Peyer's patch (tissue), 4 donors: ENCODE results near the gene CALD1.

Source experiments
- POLR2A ChIP-seq, 2 donors: fragments of 450-650 bp; IDR thresholded peaks; one replicate each; pipeline ENCODE4 v1.5.1; 2017; ENCODE audit warnings: antibody characterized with exemption in 2 of 2, mild to moderate bottlenecking in 2 of 2, moderate library complexity in 2 of 2
- TF ChIP-seq, protein P1 (sequence below), 6 experiments: fragments of 450-650 bp in 4 of 6; fragments of 200-600 bp in 2 of 6; sonication (generic) in 1 of 6; IDR thresholded peaks; one replicate each; pipeline ENCODE4 v1.5.1; 2017 to 2019; ENCODE audit warnings: antibody characterized with exemption in 6 of 6, mild to moderate bottlenecking in 3 of 6, moderate library complexity in 1 of 6

DNA sequence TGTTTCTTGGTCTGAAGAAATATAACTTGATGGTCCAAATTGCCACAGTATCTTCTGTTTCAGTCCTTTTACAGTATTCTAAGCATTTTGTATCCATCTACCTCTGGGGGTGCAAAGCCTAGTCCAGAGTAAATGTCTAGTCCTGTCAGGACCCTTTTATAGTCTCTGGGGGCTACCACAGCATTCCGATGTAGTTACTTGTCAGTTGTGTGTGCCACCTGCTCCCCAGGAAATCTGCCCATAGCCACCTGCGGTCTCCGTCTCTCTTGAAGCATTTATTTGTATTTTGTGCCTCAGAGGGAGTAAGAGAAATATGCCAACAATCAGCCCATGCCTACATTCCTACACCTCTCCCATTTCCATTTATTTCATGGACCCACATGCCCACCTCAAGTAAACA, 219.7 kb downstream of the CALD1 start:
- TF ChIP-seq, protein P1, sequence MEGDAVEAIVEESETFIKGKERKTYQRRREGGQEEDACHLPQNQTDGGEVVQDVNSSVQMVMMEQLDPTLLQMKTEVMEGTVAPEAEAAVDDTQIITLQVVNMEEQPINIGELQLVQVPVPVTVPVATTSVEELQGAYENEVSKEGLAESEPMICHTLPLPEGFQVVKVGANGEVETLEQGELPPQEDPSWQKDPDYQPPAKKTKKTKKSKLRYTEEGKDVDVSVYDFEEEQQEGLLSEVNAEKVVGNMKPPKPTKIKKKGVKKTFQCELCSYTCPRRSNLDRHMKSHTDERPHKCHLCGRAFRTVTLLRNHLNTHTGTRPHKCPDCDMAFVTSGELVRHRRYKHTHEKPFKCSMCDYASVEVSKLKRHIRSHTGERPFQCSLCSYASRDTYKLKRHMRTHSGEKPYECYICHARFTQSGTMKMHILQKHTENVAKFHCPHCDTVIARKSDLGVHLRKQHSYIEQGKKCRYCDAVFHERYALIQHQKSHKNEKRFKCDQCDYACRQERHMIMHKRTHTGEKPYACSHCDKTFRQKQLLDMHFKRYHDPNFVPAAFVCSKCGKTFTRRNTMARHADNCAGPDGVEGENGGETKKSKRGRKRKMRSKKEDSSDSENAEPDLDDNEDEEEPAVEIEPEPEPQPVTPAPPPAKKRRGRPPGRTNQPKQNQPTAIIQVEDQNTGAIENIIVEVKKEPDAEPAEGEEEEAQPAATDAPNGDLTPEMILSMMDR (IDR thresholded peaks at IDR 0.05): no peak
- TF ChIP-seq POLR2A (IDR thresholded peaks at IDR 0.05): no peak
